ENCODE results near the gene PLEKHA5.
"Not testable (repeated sequence)": the region's sequence is repeated elsewhere in the genome, so short reads cannot be mapped to it uniquely, and the experiment has no call there.

PLEKHA5 gene

GRCh38 chr12:19278407-19278806 lies 148.9 kb downstream of the PLEKHA5 start:
- no peak for DNase-seq (ENCODE audit: low read depth in 3 of 3)

GRCh38 chr12:19282133-19282699 lies 152.7 kb downstream of the PLEKHA5 start:
- no peak for DNase-seq (ENCODE audit: low read depth in 3 of 3)

GRCh38 chr12:19284658-19285057 lies 155.1 kb downstream of the PLEKHA5 start:
- DNase-seq (ENCODE audit: low read depth in 3 of 3) = no peak

GRCh38 chr12:19285793-19286448 lies 156.4 kb downstream of the PLEKHA5 start:
- DNase-seq (ENCODE audit: low read depth in 3 of 3) = no peak

GRCh38 chr12:19287302-19287701 lies 157.8 kb downstream of the PLEKHA5 start:
- no peak for DNase-seq (ENCODE audit: low read depth in 3 of 3)

- no peak for DNase-seq (ENCODE audit: low read depth in 3 of 3)
Observed at GRCh38 chr12:19288161-19288560, 158.6 kb downstream of the PLEKHA5 start.

GRCh38 chr12:19288603-19289244 lies 159.2 kb downstream of the PLEKHA5 start:
- DNase-seq (ENCODE audit: low read depth in 3 of 3) = no peak

- no peak for DNase-seq (ENCODE audit: low read depth in 3 of 3)
Observed at GRCh38 chr12:19298836-19299605, 169.5 kb downstream of the PLEKHA5 start.

GRCh38 chr12:19299765-19300164 lies 170.2 kb downstream of the PLEKHA5 start:
- no peak for DNase-seq (ENCODE audit: low read depth in 3 of 3)

- no peak for DNase-seq (ENCODE audit: low read depth in 3 of 3)
Observed at GRCh38 chr12:19301223-19301622, 171.7 kb downstream of the PLEKHA5 start.

GRCh38 chr12:19301688-19302087 lies 172.2 kb downstream of the PLEKHA5 start:
- DNase-seq (ENCODE audit: low read depth in 3 of 3) = no peak

- no peak for DNase-seq (ENCODE audit: low read depth in 3 of 3)
Observed at GRCh38 chr12:19302100-19302640, 172.6 kb downstream of the PLEKHA5 start.

GRCh38 chr12:19303496-19303895 lies 174.0 kb downstream of the PLEKHA5 start:
- no peak for DNase-seq (ENCODE audit: low read depth in 3 of 3)

GRCh38 chr12:19304149-19304750 lies 174.7 kb downstream of the PLEKHA5 start:
- DNase-seq (ENCODE audit: low read depth in 3 of 3) = no peak

- not testable (repeated sequence) for DNase-seq (ENCODE audit: low read depth in 3 of 3)
Observed at GRCh38 chr12:19305621-19306020, 176.1 kb downstream of the PLEKHA5 start.

GRCh38 chr12:19306366-19306765 lies 176.8 kb downstream of the PLEKHA5 start:
- DNase-seq (ENCODE audit: low read depth in 3 of 3) = no peak

GRCh38 chr12:19307451-19307850 lies 177.9 kb downstream of the PLEKHA5 start:
- DNase-seq (ENCODE audit: low read depth in 3 of 3) = no peak

GRCh38 chr12:19311165-19311564 lies 181.6 kb downstream of the PLEKHA5 start:
- no peak for DNase-seq (ENCODE audit: low read depth in 3 of 3)

- no peak for DNase-seq (ENCODE audit: low read depth in 3 of 3)
Observed at GRCh38 chr12:19312637-19313036, 183.1 kb downstream of the PLEKHA5 start.

- no peak for DNase-seq (ENCODE audit: low read depth in 3 of 3)
Observed at GRCh38 chr12:19316425-19316824, 186.9 kb downstream of the PLEKHA5 start.

GRCh38 chr12:19322376-19322775 lies 192.8 kb downstream of the PLEKHA5 start:
- DNase-seq (ENCODE audit: low read depth in 3 of 3) = no peak

GRCh38 chr12:19323805-19324204 lies 194.3 kb downstream of the PLEKHA5 start:
- DNase-seq (ENCODE audit: low read depth in 3 of 3) = no peak
